GM21381 (cell line): Measurements from ENCODE around the gene PRDX3.
"Not testable (repeated sequence)": the region's sequence is repeated elsewhere in the genome, so short reads cannot be mapped to it uniquely, and the experiment has no call there.

Experiments
- ATAC-seq: cut with Tn5 transposase; IDR thresholded peaks from one replicate; pipeline ENCODE4 v1.9.1; 2021; ENCODE audit warnings: mild to moderate bottlenecking, moderate library complexity; ENCODE audit not compliant: unreplicated experiment

Gene PRDX3

GRCh38 chr10:119165171-119166117, 13.2 kb downstream of the PRDX3 start, which contains the start of gene SFXN4:
TSS of gene SFXN4 (minus strand) at chr10:119165714. CDS start at chr10:119165647, 67 bp downstream.
- ATAC-seq = peak; percentile 94

- ATAC-seq = no peak
Observed at GRCh38 chr10:119162452-119163092, 16.0 kb downstream of the PRDX3 start.

GRCh38 chr10:119161680-119162451, 16.7 kb downstream of the PRDX3 start:
- ATAC-seq = no peak

GRCh38 chr10:119159332-119159731, 19.3 kb downstream of the PRDX3 start:
- ATAC-seq = no peak

- ATAC-seq = no peak
Observed at GRCh38 chr10:119153661-119154060, 25.0 kb downstream of the PRDX3 start.

GRCh38 chr10:119153041-119153440, 25.6 kb downstream of the PRDX3 start:
- ATAC-seq = no peak

GRCh38 chr10:119151601-119152000, 27.0 kb downstream of the PRDX3 start:
- not testable (repeated sequence) for ATAC-seq

GRCh38 chr10:119149729-119150128, 28.9 kb downstream of the PRDX3 start:
- no peak for ATAC-seq

GRCh38 chr10:119149157-119149556, 29.5 kb downstream of the PRDX3 start:
- no peak for ATAC-seq

- no peak for ATAC-seq
Observed at GRCh38 chr10:119143657-119144056, 35.0 kb downstream of the PRDX3 start.

GRCh38 chr10:119140603-119141245, 37.9 kb downstream of the PRDX3 start:
- ATAC-seq = no peak

- ATAC-seq = no peak
Observed at GRCh38 chr10:119139464-119140067, 39.0 kb downstream of the PRDX3 start.

GRCh38 chr10:119138346-119139306, 40.0 kb downstream of the PRDX3 start:
- ATAC-seq = no peak

GRCh38 chr10:119137878-119138277, 40.7 kb downstream of the PRDX3 start:
- not testable (repeated sequence) for ATAC-seq

GRCh38 chr10:119136084-119136483, 42.5 kb downstream of the PRDX3 start:
- no peak for ATAC-seq

GRCh38 chr10:119135513-119135881, 43.1 kb downstream of the PRDX3 start:
- ATAC-seq = no peak

- no peak for ATAC-seq
Observed at GRCh38 chr10:119133949-119134348, 44.7 kb downstream of the PRDX3 start.

- ATAC-seq = no peak
Observed at GRCh38 chr10:119132521-119133345, 45.9 kb downstream of the PRDX3 start.
